ENCODE data around the gene BRD7.

BRD7 gene

DNA sequence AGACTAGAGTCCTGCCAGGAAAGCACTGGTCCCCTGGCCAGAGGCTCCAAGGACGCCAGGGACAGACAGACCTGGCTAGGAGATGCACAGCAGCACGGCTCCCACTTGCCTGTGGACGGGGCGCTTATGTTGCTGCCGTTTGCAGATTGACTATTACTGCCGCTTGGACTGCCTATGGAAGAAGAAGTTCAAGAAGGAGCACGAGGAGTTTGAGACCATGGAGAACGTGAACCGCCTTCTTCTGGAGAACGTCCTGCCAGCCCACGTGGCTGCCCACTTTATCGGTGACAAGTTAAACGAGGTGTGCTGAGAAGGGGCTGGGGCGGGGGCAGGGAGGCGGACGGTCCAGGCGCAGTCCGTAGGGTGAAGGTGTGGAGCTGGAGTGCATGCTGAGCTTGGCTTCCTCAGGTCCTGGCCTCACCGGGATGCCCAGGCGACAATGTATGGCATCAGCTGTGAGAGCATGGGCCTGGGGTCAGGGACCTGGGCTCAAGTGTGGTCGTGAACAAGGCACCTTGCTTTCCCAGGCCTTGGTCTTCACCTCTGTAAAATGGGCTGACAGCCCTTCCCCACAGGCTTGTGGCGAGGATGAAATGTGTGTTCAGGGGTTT lies 56.8 kb downstream of the BRD7 start:
- DNase-seq (ENCODE audit: low read depth, low spot score): no peak
- TF ChIP-seq YY1 (IDR thresholded peaks at IDR 0.05; ENCODE audit: insufficient read depth, insufficient read length) (no peak), SUZ12 (IDR thresholded peaks at IDR 0.05; ENCODE audit: extremely low read depth, insufficient read depth, insufficient read length) (no peak), ZNF274 (IDR thresholded peaks at IDR 0.05; ENCODE audit: low read depth, low read length) (no peak)
- Histone ChIP-seq H3K9ac (ENCODE audit: insufficient read length, low read depth) (no peak overlapping the region), H3K9me3 (ENCODE audit: insufficient read depth, low read length) (peaks cover 8% of the 10 kb centered on the region; the same call in 1 of the 2 replicates), H3K4me3 (ENCODE audit: insufficient read length, low read depth) (no peak overlapping the region), H3K4me1 (ENCODE audit: insufficient read depth, insufficient read length) (no peaks in the 10 kb centered on the region), H3K36me3 (ENCODE audit: insufficient read depth, insufficient read length, low read length) (peaks cover 65% of the 10 kb centered on the region), H3K27me3 (ENCODE audit: insufficient read depth, insufficient read length) (no peaks in the 10 kb centered on the region)

DNA sequence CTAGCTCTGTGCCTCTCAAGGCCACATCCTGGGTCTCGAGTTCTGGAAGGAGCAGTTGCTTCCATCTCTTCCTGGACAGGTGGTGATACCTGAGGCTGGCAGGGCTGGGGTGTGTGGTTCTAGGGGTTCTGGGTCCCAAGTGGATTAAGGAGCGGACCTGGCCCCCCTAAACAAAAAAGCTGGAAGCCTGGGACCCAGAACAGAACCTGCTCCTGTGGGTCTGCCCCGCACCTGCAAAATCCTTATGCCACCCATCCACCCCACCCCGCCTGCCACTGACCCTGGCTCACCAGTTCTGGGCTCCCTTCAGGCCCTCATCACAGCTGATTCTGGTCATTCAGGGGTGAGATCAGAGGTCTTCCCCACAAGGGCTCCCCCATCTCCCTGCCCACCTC lies 57.7 kb downstream of the BRD7 start:
- H3K36me3 ChIP-seq (ENCODE audit: insufficient read depth, insufficient read length, low read length): peaks cover 60% of the 10 kb centered on the region
- TF ChIP-seq SUZ12 (IDR thresholded peaks at IDR 0.05; ENCODE audit: extremely low read depth, insufficient read depth, insufficient read length) (no peak), ZNF274 (IDR thresholded peaks at IDR 0.05; ENCODE audit: low read depth, low read length) (no peak), YY1 (IDR thresholded peaks at IDR 0.05; ENCODE audit: insufficient read depth, insufficient read length) (no peak)
- no peak for DNase-seq (ENCODE audit: low read depth, low spot score)
- H3K9me3 ChIP-seq (ENCODE audit: insufficient read depth, low read length): peaks cover 8% of the 10 kb centered on the region; the same call in 1 of the 2 replicates
- H3K4me3 ChIP-seq (ENCODE audit: insufficient read length, low read depth): no peak overlapping the region
- no peak overlapping the region for H3K9ac ChIP-seq (ENCODE audit: insufficient read length, low read depth)
- no peaks in the 10 kb centered on the region for H3K27me3 ChIP-seq (ENCODE audit: insufficient read depth, insufficient read length)
- no peaks in the 10 kb centered on the region for H3K4me1 ChIP-seq (ENCODE audit: insufficient read depth, insufficient read length)

DNA sequence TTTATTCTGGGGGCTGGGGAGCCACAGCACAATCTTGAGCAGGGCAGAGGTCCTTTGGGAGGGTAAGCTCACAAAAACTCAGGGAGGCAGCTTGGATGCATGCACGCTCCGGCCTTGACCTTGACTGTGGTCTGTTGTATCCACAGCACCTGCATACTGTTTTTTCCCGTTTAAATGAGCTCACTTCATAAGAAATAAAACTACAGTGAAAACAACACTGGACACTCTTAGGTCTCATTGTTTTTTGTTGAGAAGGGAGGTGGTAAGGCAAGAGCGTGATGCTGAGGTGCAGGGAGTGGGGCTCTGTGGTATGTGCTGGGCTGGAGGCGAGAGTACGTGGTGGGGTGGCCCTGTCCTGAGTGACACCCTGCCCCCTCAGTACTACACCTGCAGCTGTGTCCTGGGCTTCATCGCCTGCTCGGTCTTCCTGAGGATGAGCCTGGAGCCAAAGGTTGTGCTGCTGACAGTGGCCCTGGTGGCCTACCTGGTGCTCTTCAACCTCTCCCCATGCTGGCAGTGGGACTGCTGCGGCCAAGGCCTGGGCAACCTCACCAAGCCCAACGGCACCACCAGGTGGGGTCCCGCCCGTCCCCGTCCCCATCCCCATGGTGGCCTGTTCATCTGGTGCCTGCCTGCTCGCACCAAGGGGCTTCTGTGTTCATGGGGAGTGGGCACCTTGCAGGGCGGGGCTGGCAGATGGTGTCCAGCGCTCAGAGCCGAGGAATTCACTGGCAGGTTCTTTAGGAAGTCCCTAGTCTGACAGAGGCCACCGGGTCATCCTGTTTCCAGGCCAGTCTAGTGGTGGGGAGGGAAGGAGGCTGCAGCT lies 58.3 kb downstream of the BRD7 start:
- TF ChIP-seq ZNF274 (IDR thresholded peaks at IDR 0.05; ENCODE audit: low read depth, low read length) (no peak), YY1 (IDR thresholded peaks at IDR 0.05; ENCODE audit: insufficient read depth, insufficient read length) (no peak), SUZ12 (IDR thresholded peaks at IDR 0.05; ENCODE audit: extremely low read depth, insufficient read depth, insufficient read length) (no peak)
- peaks cover 2% of the 10 kb centered on the region for H3K4me1 ChIP-seq (ENCODE audit: insufficient read depth, insufficient read length)
- DNase-seq (ENCODE audit: low read depth, low spot score): no peak

DNA sequence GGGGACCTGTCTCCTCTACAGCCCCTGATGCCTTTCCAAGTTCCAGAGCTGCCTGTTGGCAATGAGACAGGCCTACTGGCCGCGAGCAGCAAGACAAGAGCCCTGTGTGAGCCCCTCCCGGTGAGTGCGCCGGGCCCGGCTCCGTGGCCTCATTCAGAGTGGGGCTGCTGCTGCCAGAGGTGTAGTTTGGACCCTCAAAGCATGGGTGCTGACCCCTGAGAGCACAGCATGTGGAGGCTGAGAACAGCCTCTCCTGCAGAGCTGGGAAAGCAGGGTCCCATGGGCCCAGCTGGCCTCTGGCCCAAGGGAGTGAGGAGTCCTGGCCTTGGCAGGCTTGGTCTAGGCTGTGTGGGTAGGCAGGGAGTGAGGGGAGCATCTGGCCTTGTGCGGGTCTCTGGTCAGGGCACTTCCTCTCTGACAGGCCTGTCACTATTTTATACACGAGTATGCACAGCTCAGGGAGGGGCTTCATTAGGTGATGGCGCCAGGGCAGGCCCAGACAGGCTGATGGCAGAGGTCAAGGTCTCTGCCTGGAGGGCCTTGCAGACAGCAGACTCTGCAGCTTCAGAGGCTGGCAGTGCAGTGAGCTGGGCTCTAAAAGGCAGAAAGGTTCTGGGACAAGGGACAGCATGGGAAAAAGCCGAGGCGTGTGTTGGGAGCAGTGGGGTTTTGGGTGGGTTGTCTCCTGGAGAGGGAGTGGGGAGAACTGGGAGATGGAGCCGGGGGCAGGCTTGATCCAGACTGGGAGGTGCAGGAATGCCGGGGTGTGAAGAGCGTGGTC lies 59.1 kb downstream of the BRD7 start:
- H3K4me3 ChIP-seq (ENCODE audit: insufficient read length, low read depth): no peak overlapping the region

More for the DNA sequence above, 58.3 kb downstream of the BRD7 start:
- no peaks in the 10 kb centered on the region for H3K27me3 ChIP-seq (ENCODE audit: insufficient read depth, insufficient read length)
- no peak overlapping the region for H3K4me3 ChIP-seq (ENCODE audit: insufficient read length, low read depth)
- H3K9ac ChIP-seq (ENCODE audit: insufficient read length, low read depth): no peak overlapping the region
- peaks cover 58% of the 10 kb centered on the region for H3K36me3 ChIP-seq (ENCODE audit: insufficient read depth, insufficient read length, low read length)
- peaks cover 8% of the 10 kb centered on the region; the same call in 1 of the 2 replicates for H3K9me3 ChIP-seq (ENCODE audit: insufficient read depth, low read length)

DNA sequence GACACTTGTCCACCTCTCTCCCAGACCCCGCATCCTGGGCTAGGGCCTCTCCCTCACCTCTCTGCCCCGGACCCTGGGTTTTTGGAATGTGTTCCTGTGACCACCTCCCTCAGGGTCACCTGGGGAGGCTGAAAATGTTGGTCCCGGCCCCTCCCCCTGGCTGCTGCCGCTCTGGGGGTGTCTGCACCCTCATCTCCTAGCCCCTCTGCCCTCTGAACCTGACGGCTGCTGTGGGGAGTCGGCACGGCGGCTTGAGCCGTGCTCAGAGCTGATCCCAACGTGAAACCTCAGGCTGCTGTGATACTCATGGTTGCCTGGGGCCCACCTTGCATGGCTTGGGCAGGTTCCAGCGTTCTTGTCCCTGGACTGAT lies 59.6 kb downstream of the BRD7 start:
- TF ChIP-seq YY1 (IDR thresholded peaks at IDR 0.05; ENCODE audit: insufficient read depth, insufficient read length) (no peak), ZNF274 (IDR thresholded peaks at IDR 0.05; ENCODE audit: low read depth, low read length) (no peak), SUZ12 (IDR thresholded peaks at IDR 0.05; ENCODE audit: extremely low read depth, insufficient read depth, insufficient read length) (no peak)
- peaks cover 2% of the 10 kb centered on the region for H3K4me1 ChIP-seq (ENCODE audit: insufficient read depth, insufficient read length)

More for the DNA sequence above, 59.1 kb downstream of the BRD7 start:
- H3K27me3 ChIP-seq (ENCODE audit: insufficient read depth, insufficient read length): no peaks in the 10 kb centered on the region
- DNase-seq (ENCODE audit: low read depth, low spot score): no peak
- peaks cover 8% of the 10 kb centered on the region; the same call in 1 of the 2 replicates for H3K9me3 ChIP-seq (ENCODE audit: insufficient read depth, low read length)
- TF ChIP-seq YY1 (IDR thresholded peaks at IDR 0.05; ENCODE audit: insufficient read depth, insufficient read length): no peak
- no peak for TF ChIP-seq ZNF274 (IDR thresholded peaks at IDR 0.05; ENCODE audit: low read depth, low read length)
- TF ChIP-seq SUZ12 (IDR thresholded peaks at IDR 0.05; ENCODE audit: extremely low read depth, insufficient read depth, insufficient read length): no peak
- H3K9ac ChIP-seq (ENCODE audit: insufficient read length, low read depth): peak overlapping the region; percentile 16
- peaks cover 2% of the 10 kb centered on the region for H3K4me1 ChIP-seq (ENCODE audit: insufficient read depth, insufficient read length)
- H3K36me3 ChIP-seq (ENCODE audit: insufficient read depth, insufficient read length, low read length): peaks cover 57% of the 10 kb centered on the region

DNA sequence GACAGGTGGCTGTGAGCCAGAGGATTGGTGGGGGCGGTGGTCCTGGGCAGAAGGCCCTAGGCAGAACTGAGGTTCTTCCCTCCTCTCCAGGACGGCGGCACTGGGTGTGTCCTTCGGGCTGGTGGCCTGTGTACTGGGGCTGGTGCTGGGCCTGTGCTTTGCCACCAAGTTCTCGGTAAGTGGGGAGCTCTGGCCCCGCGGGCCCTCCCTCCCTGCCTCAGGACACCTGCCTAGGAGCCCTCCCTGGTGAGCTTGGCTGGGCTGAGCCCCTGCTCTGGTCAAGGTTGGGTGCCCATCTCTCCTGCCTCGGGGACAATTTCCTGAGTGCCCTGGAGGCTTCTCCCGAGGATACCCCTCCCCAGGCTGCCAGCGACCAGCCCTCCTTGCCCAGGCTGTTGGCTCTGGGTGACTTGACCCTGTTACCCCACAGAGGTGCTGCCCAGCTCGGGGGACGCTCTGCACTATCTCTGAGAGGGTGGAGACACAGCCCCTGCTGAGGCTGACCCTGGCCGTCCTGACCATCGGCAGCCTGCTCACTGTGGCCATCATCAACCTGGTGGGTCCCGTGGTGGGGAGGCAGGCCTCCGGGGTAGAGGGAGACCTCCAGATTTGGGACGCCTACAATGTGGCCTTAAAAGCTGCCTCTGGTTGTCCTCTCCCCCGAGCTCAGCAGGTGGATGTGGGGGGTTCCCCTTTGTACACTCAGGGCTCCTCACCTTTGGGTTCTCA lies 60.4 kb downstream of the BRD7 start:
- Histone ChIP-seq H3K4me1 (ENCODE audit: insufficient read depth, insufficient read length) (peaks cover 6% of the 10 kb centered on the region), H3K4me3 (ENCODE audit: insufficient read length, low read depth) (no peak overlapping the region), H3K9me3 (ENCODE audit: insufficient read depth, low read length) (peaks cover 8% of the 10 kb centered on the region; the same call in 1 of the 2 replicates), H3K9ac (ENCODE audit: insufficient read length, low read depth) (no peak overlapping the region), H3K27me3 (ENCODE audit: insufficient read depth, insufficient read length) (no peaks in the 10 kb centered on the region), H3K36me3 (ENCODE audit: insufficient read depth, insufficient read length, low read length) (peaks cover 50% of the 10 kb centered on the region)
- TF ChIP-seq SUZ12 (IDR thresholded peaks at IDR 0.05; ENCODE audit: extremely low read depth, insufficient read depth, insufficient read length): no peak
- no peak for TF ChIP-seq ZNF274 (IDR thresholded peaks at IDR 0.05; ENCODE audit: low read depth, low read length)
- TF ChIP-seq YY1 (IDR thresholded peaks at IDR 0.05; ENCODE audit: insufficient read depth, insufficient read length): no peak
- DNase-seq (ENCODE audit: low read depth, low spot score): no peak

More for the DNA sequence above, 59.6 kb downstream of the BRD7 start:
- Histone ChIP-seq H3K4me3 (ENCODE audit: insufficient read length, low read depth) (no peak overlapping the region), H3K9me3 (ENCODE audit: insufficient read depth, low read length) (peaks cover 8% of the 10 kb centered on the region; the same call in 1 of the 2 replicates), H3K9ac (ENCODE audit: insufficient read length, low read depth) (no peak overlapping the region), H3K36me3 (ENCODE audit: insufficient read depth, insufficient read length, low read length) (peaks cover 57% of the 10 kb centered on the region), H3K27me3 (ENCODE audit: insufficient read depth, insufficient read length) (no peaks in the 10 kb centered on the region)
- DNase-seq (ENCODE audit: low read depth, low spot score): no peak

Data from NT2/D1 (cell line).